SK-N-SH treated with all-trans-retinoic acid at 6 μM for 48 hours (cell line): Measurements from ENCODE around the gene DCTN2.

Experiments used
- ATAC-seq: fragments of 200-7000 bp; cut with Tn5 transposase; 3 replicates; pipeline ENCODE4 v1.9.1; 2020; ENCODE audit warnings: mild to moderate bottlenecking, moderate library complexity
- ARNTL ChIP-seq: fragments of 450-650 bp; formaldehyde crosslinking; IDR thresholded peaks from 2 replicates; pipeline ENCODE4 v1.5.0; 2020; ENCODE audit warnings: low read depth, mild to moderate bottlenecking, moderate library complexity, borderline replicate concordance
- BACH2 ChIP-seq: fragments of 250-450 bp; sonication (Bioruptor Pico); IDR thresholded peaks from 2 replicates; pipeline ENCODE4 v1.9.0; 2021; ENCODE audit warnings: mild to moderate bottlenecking, borderline replicate concordance
- CREB5 ChIP-seq: fragments of 250-450 bp; sonication (Bioruptor Pico); IDR thresholded peaks from 2 replicates; pipeline ENCODE4 v1.5.1; 2020; ENCODE audit warnings: low read depth, mild to moderate bottlenecking, moderate library complexity
- CSDC2 ChIP-seq: fragments of 250-450 bp; sonication (Bioruptor Pico); IDR thresholded peaks from 2 replicates; pipeline ENCODE4 v1.5.0; 2020; ENCODE audit warnings: mild to moderate bottlenecking, moderate library complexity
- CSRNP3 ChIP-seq: fragments of 250-450 bp; sonication (Bioruptor Pico); IDR thresholded peaks from 2 replicates; pipeline ENCODE4 v1.5.1; 2021; ENCODE audit warnings: mild to moderate bottlenecking, moderate library complexity
- ESRRG ChIP-seq: fragments of 250-450 bp; sonication (Bioruptor Pico); IDR thresholded peaks from 2 replicates; pipeline ENCODE4 v1.6.1; 2021; ENCODE audit warnings: mild to moderate bottlenecking
- GLIS3 ChIP-seq: fragments of 250-450 bp; sonication (Bioruptor Pico); IDR thresholded peaks from 2 replicates; pipeline ENCODE4 v1.5.0; 2020; ENCODE audit warnings: mild to moderate bottlenecking, moderate library complexity
- ISL1 ChIP-seq: fragments of 250-450 bp; sonication (Bioruptor Pico); IDR thresholded peaks from 2 replicates; pipeline ENCODE4 v2.1.2; 2022; ENCODE audit warnings: mild to moderate bottlenecking, moderate library complexity
- OSR1 ChIP-seq: fragments of 250-450 bp; sonication (Bioruptor Pico); IDR thresholded peaks from 2 replicates; pipeline ENCODE4 v1.8.0; 2022; ENCODE audit warnings: moderate library complexity, mild to moderate bottlenecking, inconsistent platforms
- PATZ1 ChIP-seq: fragments of 250-450 bp; sonication (Bioruptor Pico); IDR thresholded peaks from 2 replicates; pipeline ENCODE4 v1.8.0; 2020; ENCODE audit warnings: mild to moderate bottlenecking, moderate library complexity, borderline replicate concordance
- POU6F1 ChIP-seq: fragments of 250-450 bp; sonication (Bioruptor Pico); IDR thresholded peaks from 2 replicates; pipeline ENCODE4 v1.8.0; 2021; ENCODE audit warnings: low read depth, mild to moderate bottlenecking, moderate library complexity, borderline replicate concordance
- RARB ChIP-seq: fragments of 250-450 bp; sonication (Bioruptor Pico); IDR thresholded peaks from 2 replicates; pipeline ENCODE4 v1.8.0; 2021; ENCODE audit warnings: mild to moderate bottlenecking, moderate library complexity
- SNAI2 ChIP-seq: fragments of 250-450 bp; sonication (Bioruptor Pico); IDR thresholded peaks from 2 replicates; pipeline ENCODE4 v1.5.0; 2020; ENCODE audit warnings: mild to moderate bottlenecking, moderate library complexity
- TCF4 ChIP-seq: fragments of 250-450 bp; sonication (Bioruptor Pico); IDR thresholded peaks from 2 replicates; pipeline ENCODE4 v1.8.0; 2021; ENCODE audit warnings: mild to moderate bottlenecking, moderate library complexity, borderline replicate concordance
- TOX ChIP-seq: fragments of 250-450 bp; sonication (Bioruptor Pico); IDR thresholded peaks from 2 replicates; pipeline ENCODE4 v1.8.0; 2021; ENCODE audit warnings: mild to moderate bottlenecking, moderate library complexity, borderline replicate concordance
- TSHZ2 ChIP-seq: fragments of 250-450 bp; sonication (Bioruptor Pico); IDR thresholded peaks from 2 replicates; pipeline ENCODE4 v1.5.0; 2020; ENCODE audit warnings: mild to moderate bottlenecking, moderate library complexity
- ZC3H10 ChIP-seq: fragments of 250-450 bp; sonication (Bioruptor Pico); IDR thresholded peaks from 2 replicates; pipeline ENCODE4 v1.5.1; 2021; ENCODE audit warnings: mild to moderate bottlenecking, moderate library complexity
- ZFP3 ChIP-seq: fragments of 250-450 bp; sonication (Bioruptor Pico); IDR thresholded peaks from 2 replicates; pipeline ENCODE4 v1.5.0; 2020; ENCODE audit warnings: mild to moderate bottlenecking, moderate library complexity
- ZFP30 ChIP-seq: fragments of 450-650 bp; formaldehyde crosslinking; IDR thresholded peaks from 2 replicates; pipeline ENCODE4 v1.5.0; 2022; ENCODE audit warnings: mild to moderate bottlenecking, moderate library complexity
- ZNF565 ChIP-seq: fragments of 450-650 bp; formaldehyde crosslinking; conservative IDR thresholded peaks from 2 replicates; pipeline ENCODE4 v1.5.0; 2020; ENCODE audit warnings: low read depth, mild to moderate bottlenecking, moderate library complexity
- ZNF8 ChIP-seq: fragments of 450-650 bp; formaldehyde crosslinking; IDR thresholded peaks from 2 replicates; pipeline ENCODE4 v1.5.0; 2020; ENCODE audit warnings: mild to moderate bottlenecking, moderate library complexity

Gene DCTN2

GRCh38 chr12:57485695-57486094 lies 61.3 kb downstream of the DCTN2 start:
- no peak for ATAC-seq
- TF ChIP-seq GLIS3 (CRISPR knock-in tag), result no peak
- no peak for TF ChIP-seq CSDC2 (CRISPR knock-in tag)
- TF ChIP-seq ESRRG, result no peak
- no peak for TF ChIP-seq OSR1 (CRISPR knock-in tag)
- TF ChIP-seq ZNF565 (CRISPR knock-in tag), result no peak
- no peak for TF ChIP-seq PATZ1
- TF ChIP-seq SNAI2, result no peak
- no peak for TF ChIP-seq ZFP3
- no peak for TF ChIP-seq RARB (CRISPR knock-in tag)
- no peak for TF ChIP-seq ZFP30

GRCh38 chr12:57483466-57483865 lies 63.5 kb downstream of the DCTN2 start:
- peak; percentile 45 for ATAC-seq
- TF ChIP-seq ZC3H10 (CRISPR knock-in tag) (no peak), ZNF565 (CRISPR knock-in tag) (no peak), ISL1 (CRISPR knock-in tag) (no peak), GLIS3 (CRISPR knock-in tag) (no peak), ESRRG (no peak), RARB (CRISPR knock-in tag) (no peak), ARNTL (CRISPR knock-in tag) (no peak), ZNF8 (CRISPR knock-in tag) (no peak), POU6F1 (no peak), CSRNP3 (CRISPR knock-in tag) (no peak), PATZ1 (no peak), CSDC2 (CRISPR knock-in tag) (no peak), OSR1 (CRISPR knock-in tag) (no peak), TSHZ2 (CRISPR knock-in tag) (no peak), TOX (CRISPR knock-in tag) (no peak), TCF4 (no peak)
- TF ChIP-seq, all 23 proteins: peak for 0

GRCh38 chr12:57481671-57482070 lies 65.3 kb downstream of the DCTN2 start:
- no peak for ATAC-seq
- TF ChIP-seq OSR1 (CRISPR knock-in tag) (no peak), ZFP3 (no peak), ZFP30 (no peak), BACH2 (CRISPR knock-in tag) (no peak), ZC3H10 (CRISPR knock-in tag) (no peak), POU6F1 (no peak), TOX (CRISPR knock-in tag) (no peak), SNAI2 (no peak), RARB (CRISPR knock-in tag) (no peak), CSDC2 (CRISPR knock-in tag) (no peak), CREB5 (CRISPR knock-in tag) (no peak), ZNF565 (CRISPR knock-in tag) (no peak), PATZ1 (no peak), ESRRG (no peak), GLIS3 (CRISPR knock-in tag) (no peak)
